ENCODE data around the gene MTA1. TPM values are rescaled to one million over a fixed set of nuclear protein-coding genes. Genes with fewer than 3 reads are reported as not detected.

Gene MTA1
- total RNA-seq, 2 experiments from 2014 or later = 136 to 152 TPM

GRCh38 chr14:105427936-105428485 is 8.4 kb downstream of the MTA1 start:
- CTCF ChIA-PET = interaction anchor here (1.0 kb wide), 1 partner anchor 13 kb away, joined by 3 read pairs; no protein-coding TSS in a partner anchor

GRCh38 chr14:105430042-105430441 is 10.4 kb downstream of the MTA1 start:
- ATAC-seq (no peak), DNase-seq (no peak)
- no peak overlapping the region for H3K4me3 Mint-ChIP-seq
- peaks cover 45% of the 10 kb centered on the region for H3K36me3 Mint-ChIP-seq (ENCODE audit: low read depth)
- no peaks in the 10 kb centered on the region for H3K9me3 Mint-ChIP-seq (ENCODE audit: low read depth)
- H3K4me1 Mint-ChIP-seq = peaks cover 12% of the 10 kb centered on the region
- H3K27ac Mint-ChIP-seq = no peak overlapping the region
- ChIA-PET CTCF (no interaction called here), POLR2A (no interaction called here)
- intact Hi-C loops (cut with DNase I, micrococcal nuclease) = no loop called here
- no peaks in the 10 kb centered on the region for H3K27me3 Mint-ChIP-seq

More at GRCh38 chr14:105427936-105428485, 8.4 kb downstream of the MTA1 start:
- Mint-ChIP-seq H3K36me3 (ENCODE audit: low read depth) (peaks cover 45% of the 10 kb centered on the region), H3K4me1 (peaks cover 9% of the 10 kb centered on the region), H3K4me3 (no peak overlapping the region), H3K9me3 (ENCODE audit: low read depth) (no peaks in the 10 kb centered on the region), H3K27ac (no peak overlapping the region), H3K27me3 (no peaks in the 10 kb centered on the region)
- ATAC-seq (peak; percentile 19), DNase-seq (no peak)
- POLR2A ChIA-PET = no interaction called here
- intact Hi-C loops (cut with DNase I, micrococcal nuclease) = no loop called here

GRCh38 chr14:105430565-105430964 is 10.9 kb downstream of the MTA1 start:
- Mint-ChIP-seq H3K36me3 (ENCODE audit: low read depth) (peaks cover 43% of the 10 kb centered on the region), H3K4me1 (peaks cover 15% of the 10 kb centered on the region), H3K27me3 (no peaks in the 10 kb centered on the region), H3K27ac (no peak overlapping the region), H3K4me3 (no peak overlapping the region), H3K9me3 (ENCODE audit: low read depth) (no peaks in the 10 kb centered on the region)
- POLR2A ChIA-PET = no interaction called here
- intact Hi-C loops (cut with DNase I, micrococcal nuclease) = no loop called here
- ATAC-seq (no peak), DNase-seq (no peak)
- CTCF ChIA-PET = interaction anchor here (1.1 to 1.3 kb wide), 2 partner anchors 26 to 59 kb away, joined by 3 read pairs; no protein-coding TSS in a partner anchor

- no peak for DNase-seq
- no peak for ATAC-seq
- Mint-ChIP-seq H3K27me3 (no peaks in the 10 kb centered on the region), H3K4me3 (no peak overlapping the region), H3K4me1 (peaks cover 19% of the 10 kb centered on the region), H3K36me3 (ENCODE audit: low read depth) (peaks cover 40% of the 10 kb centered on the region), H3K9me3 (ENCODE audit: low read depth) (no peaks in the 10 kb centered on the region), H3K27ac (no peak overlapping the region)
- ChIA-PET CTCF (interaction anchor here (1.1 to 1.3 kb wide), 2 partner anchors 27 to 60 kb away, joined by 3 read pairs; no protein-coding TSS in a partner anchor), POLR2A (no interaction called here)
- intact Hi-C loops (cut with DNase I, micrococcal nuclease) = no loop called here
Measured at GRCh38 chr14:105431256-105431655, 11.6 kb downstream of the MTA1 start.

- Mint-ChIP-seq H3K4me1 (peaks cover 11% of the 10 kb centered on the region), H3K9me3 (ENCODE audit: low read depth) (no peaks in the 10 kb centered on the region), H3K4me3 (no peak overlapping the region), H3K27me3 (no peaks in the 10 kb centered on the region), H3K36me3 (ENCODE audit: low read depth) (peaks cover 27% of the 10 kb centered on the region), H3K27ac (no peak overlapping the region)
- CTCF ChIA-PET = interaction anchor here (0.6 to 2.4 kb wide), 2 partner anchors 61 to 140 kb away, joined by 3 to 11 read pairs; no protein-coding TSS in a partner anchor
- intact Hi-C loops (cut with DNase I, micrococcal nuclease) = no loop called here
- DNase-seq = no peak
- POLR2A ChIA-PET = interaction anchor here (0.8 kb wide), 1 partner anchor 226 kb away, joined by 3 read pairs; no protein-coding TSS in a partner anchor
- ATAC-seq = no peak
Measured at GRCh38 chr14:105432657-105433056, 13.0 kb downstream of the MTA1 start.

- POLR2A ChIA-PET = no interaction called here
- intact Hi-C loops (cut with DNase I, micrococcal nuclease) = no loop called here
- CTCF ChIA-PET = interaction anchor here (2.4 kb wide), 1 partner anchor 62 kb away, joined by 11 read pairs; no protein-coding TSS in a partner anchor
- H3K4me3 Mint-ChIP-seq = no peak overlapping the region
- no peak for ATAC-seq
- DNase-seq = no peak
- H3K27ac Mint-ChIP-seq = no peak overlapping the region
- no peaks in the 10 kb centered on the region for H3K9me3 Mint-ChIP-seq (ENCODE audit: low read depth)
- peaks cover 11% of the 10 kb centered on the region for H3K4me1 Mint-ChIP-seq
- H3K36me3 Mint-ChIP-seq (ENCODE audit: low read depth) = peaks cover 27% of the 10 kb centered on the region
- no peaks in the 10 kb centered on the region for H3K27me3 Mint-ChIP-seq
Measured at GRCh38 chr14:105433161-105433605, 13.6 kb downstream of the MTA1 start.

- ChIA-PET CTCF (interaction anchor here (2.8 kb wide), 1 partner anchor 66 kb away, joined by 9 read pairs; no protein-coding TSS in a partner anchor), POLR2A (no interaction called here)
- intact Hi-C loops (cut with DNase I, micrococcal nuclease) = no loop called here
- Mint-ChIP-seq H3K27me3 (no peaks in the 10 kb centered on the region), H3K27ac (no peak overlapping the region), H3K4me1 (peaks cover 11% of the 10 kb centered on the region), H3K9me3 (ENCODE audit: low read depth) (no peaks in the 10 kb centered on the region), H3K4me3 (no peak overlapping the region), H3K36me3 (ENCODE audit: low read depth) (peaks cover 5% of the 10 kb centered on the region)
- ATAC-seq = no peak
- no peak for DNase-seq
Measured at GRCh38 chr14:105436402-105436801, 16.8 kb downstream of the MTA1 start.

GRCh38 chr14:105436891-105437722 is 17.5 kb downstream of the MTA1 start:
- no peak overlapping the region for H3K4me3 Mint-ChIP-seq
- POLR2A ChIA-PET = no interaction called here
- intact Hi-C loops (cut with DNase I, micrococcal nuclease) = no loop called here
- H3K4me1 Mint-ChIP-seq = peaks cover 11% of the 10 kb centered on the region
- H3K27ac Mint-ChIP-seq = no peak overlapping the region
- DNase-seq (no peak), ATAC-seq (no peak)
- no peaks in the 10 kb centered on the region for H3K27me3 Mint-ChIP-seq
- H3K9me3 Mint-ChIP-seq (ENCODE audit: low read depth) = no peaks in the 10 kb centered on the region
- CTCF ChIA-PET = interaction anchor here (2.8 kb wide), 1 partner anchor 67 kb away, joined by 9 read pairs; no protein-coding TSS in a partner anchor
- peaks cover 7% of the 10 kb centered on the region for H3K36me3 Mint-ChIP-seq (ENCODE audit: low read depth)

- no peaks in the 10 kb centered on the region for H3K9me3 Mint-ChIP-seq (ENCODE audit: low read depth)
- CTCF ChIA-PET = no interaction called here
- POLR2A ChIA-PET = interaction anchor here (0.7 kb wide), 1 partner anchor 86 kb away, joined by 4 read pairs; no protein-coding TSS in a partner anchor
Measured at GRCh38 chr14:105437723-105438500, 18.3 kb downstream of the MTA1 start.

GRCh38 chr14:105439179-105439578 is 19.6 kb downstream of the MTA1 start:
- POLR2A ChIA-PET = no interaction called here
- H3K36me3 Mint-ChIP-seq (ENCODE audit: low read depth) = peaks cover 12% of the 10 kb centered on the region

More at GRCh38 chr14:105437723-105438500, 18.3 kb downstream of the MTA1 start:
- no peak for ATAC-seq
- H3K27me3 Mint-ChIP-seq = no peaks in the 10 kb centered on the region
- H3K4me3 Mint-ChIP-seq = no peak overlapping the region
- peaks cover 8% of the 10 kb centered on the region for H3K36me3 Mint-ChIP-seq (ENCODE audit: low read depth)
- peaks cover 11% of the 10 kb centered on the region for H3K4me1 Mint-ChIP-seq
- intact Hi-C loops (cut with DNase I, micrococcal nuclease) = no loop called here
- H3K27ac Mint-ChIP-seq = no peak overlapping the region
- DNase-seq = no peak

More at GRCh38 chr14:105439179-105439578, 19.6 kb downstream of the MTA1 start:
- intact Hi-C loops (cut with DNase I, micrococcal nuclease) = no loop called here
- Mint-ChIP-seq H3K27me3 (no peaks in the 10 kb centered on the region), H3K4me1 (peaks cover 11% of the 10 kb centered on the region), H3K4me3 (no peak overlapping the region), H3K9me3 (ENCODE audit: low read depth) (no peaks in the 10 kb centered on the region), H3K27ac (no peak overlapping the region)
- DNase-seq = no peak
- no peak for ATAC-seq
- CTCF ChIA-PET = interaction anchor here (0.7 kb wide), 1 partner anchor 319 kb away, joined by 3 read pairs; no protein-coding TSS in a partner anchor

Measured in activated CD4-positive, alpha-beta T cell treated with anti-CD3 and anti-CD28 coated beads for 36 hours (primary cell).